Fibroblast of upper back skin (primary cell): ENCODE results near the gene GMDS.
A peak's percentile ranks its signal among the peaks of the same experiment; 100 is the strongest.

Source experiments
- DNase-seq: peaks from one replicate; pipeline ENCODE4 v3.0.0-alpha.2; 2013

GMDS gene

DNA sequence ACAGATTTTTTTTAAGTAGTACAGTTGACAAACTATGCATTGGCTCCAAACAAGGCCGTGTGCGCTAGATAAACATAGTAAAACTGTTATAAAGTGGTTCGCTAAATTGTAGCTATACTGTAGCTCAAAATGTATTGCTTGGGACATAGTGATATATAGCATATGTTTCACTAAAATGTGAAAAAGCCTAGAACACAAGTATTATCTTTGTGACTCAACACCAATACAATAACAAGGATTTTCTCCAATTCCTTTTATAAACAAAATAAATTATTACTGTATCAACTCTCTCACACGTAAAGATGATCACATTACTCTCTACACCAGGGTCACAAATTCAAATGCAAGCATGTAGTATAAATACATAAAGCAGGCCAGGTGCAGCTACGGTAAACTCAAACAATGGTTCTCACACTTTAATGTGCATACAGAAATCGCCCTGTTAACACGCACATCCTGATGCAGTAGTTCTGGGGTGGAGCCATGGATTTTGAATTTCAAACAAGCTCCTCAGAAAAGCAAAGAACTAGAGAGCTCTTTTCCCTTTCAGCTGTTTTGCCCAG is 214.6 kb downstream of the GMDS start:
- DNase-seq, result no peak

DNA sequence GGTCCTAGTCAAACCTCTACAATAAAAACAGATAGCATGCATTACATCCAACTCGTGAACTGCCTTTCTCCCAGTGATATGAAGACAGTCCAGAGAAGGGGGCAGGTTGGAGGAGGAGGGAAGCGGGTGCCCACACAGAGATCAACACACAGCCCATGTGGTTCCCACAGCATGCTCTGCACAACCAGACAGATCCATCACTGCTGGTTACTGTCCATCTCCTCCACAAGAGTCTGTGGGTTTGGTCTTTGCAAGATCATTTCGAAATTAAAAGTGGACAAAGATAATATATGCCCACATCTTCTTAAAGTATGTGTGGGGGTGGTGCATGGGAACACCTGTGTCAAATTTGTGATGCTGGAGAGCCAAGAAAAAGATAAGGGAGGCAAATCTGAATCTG is 215.5 kb downstream of the GMDS start:
- DNase-seq, result no peak

DNA sequence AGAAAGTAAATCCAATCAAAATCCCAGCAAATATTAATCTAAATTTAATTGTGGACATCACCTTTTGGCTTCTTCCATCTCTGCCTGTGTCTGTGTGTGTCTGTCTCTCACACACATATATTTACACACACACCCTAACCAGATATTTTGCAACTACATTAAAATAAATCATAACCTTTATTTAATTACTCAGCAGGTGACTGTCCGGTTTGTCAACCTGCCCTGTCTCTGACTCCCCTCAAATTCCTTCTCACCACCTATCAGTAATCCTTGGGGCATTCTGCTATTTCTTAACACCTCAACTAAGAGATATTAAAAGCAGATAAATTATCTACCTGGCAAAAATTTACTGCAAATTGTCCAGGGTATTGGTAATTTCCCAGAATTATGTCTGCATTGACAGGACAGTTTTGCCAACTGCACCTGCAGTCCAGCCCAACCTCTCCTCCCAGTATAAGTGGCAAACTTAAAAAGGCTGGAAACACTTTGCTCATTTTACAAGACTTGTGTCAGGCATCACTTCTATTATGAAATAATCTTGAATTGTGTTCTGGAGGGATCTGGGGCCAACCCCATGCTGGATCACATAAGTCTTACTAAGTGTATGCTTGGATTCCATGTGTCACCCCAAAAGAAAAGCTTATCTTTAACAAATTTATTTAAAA is 216.1 kb downstream of the GMDS start:
- no peak for DNase-seq

DNA sequence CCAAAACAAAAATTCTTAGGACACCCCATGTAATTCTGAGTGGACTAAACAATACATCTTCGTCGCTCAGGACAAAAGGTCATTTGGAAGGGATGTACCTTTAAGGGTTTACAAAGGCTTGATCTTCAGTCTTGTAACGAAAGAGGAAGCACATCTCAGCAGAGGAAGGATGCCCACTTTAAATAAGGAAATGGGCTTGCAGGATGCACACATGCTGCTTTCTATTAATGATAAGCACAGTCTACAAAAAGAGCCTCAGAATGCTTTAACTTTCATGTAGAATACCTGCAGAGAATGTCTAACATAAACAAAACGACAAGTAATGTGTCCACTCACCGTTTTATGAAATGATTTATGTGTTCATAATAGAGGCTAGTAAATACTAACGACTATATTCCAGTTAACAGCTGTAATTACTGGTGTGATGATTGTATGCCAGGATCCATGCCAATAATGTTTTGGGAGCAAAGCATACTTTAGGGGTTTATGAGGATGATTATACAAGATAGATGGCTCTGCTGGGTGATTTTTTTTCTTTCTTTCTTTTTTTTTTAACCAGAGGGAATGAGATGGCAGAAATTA is 216.9 kb downstream of the GMDS start:
- DNase-seq, result no peak

DNA sequence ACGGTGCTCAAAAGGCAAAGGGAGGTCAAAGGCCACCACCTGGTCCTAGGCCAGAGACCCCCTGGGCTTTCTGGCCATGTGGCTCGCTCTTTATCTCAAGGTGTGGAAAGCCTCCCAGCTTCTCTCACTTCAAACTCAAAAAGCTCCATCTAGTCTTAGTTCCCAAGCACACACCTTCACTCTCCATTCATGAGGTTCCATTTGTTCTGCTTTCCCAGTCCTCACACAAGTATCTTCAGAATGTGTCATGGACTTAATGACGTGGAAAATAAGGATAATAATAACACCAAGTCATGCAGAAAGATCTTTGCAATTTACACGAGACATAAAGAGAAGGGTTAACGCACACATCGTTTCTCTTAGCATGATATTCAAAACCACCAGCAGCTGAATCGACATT is 219.3 kb downstream of the GMDS start:
- DNase-seq, result no peak

DNA sequence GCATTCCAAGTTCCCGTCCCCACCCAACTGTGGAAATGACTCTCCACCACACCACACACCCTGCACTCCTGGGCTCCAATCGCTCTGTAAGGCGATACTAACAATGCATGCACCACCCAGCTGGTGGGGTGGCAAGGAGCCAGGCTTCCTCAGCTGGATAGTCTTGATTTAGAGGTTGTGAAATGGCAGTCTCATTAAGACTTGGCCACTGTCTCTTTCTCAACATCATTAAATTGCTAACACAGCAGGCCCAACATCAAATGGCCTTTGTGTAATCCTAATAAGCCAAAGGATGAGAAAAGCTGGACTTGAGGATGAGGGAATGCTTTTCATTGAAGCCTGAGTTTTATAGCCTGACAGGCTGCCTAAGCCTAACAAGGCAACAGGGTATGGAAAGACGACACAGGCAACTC is 223.7 kb downstream of the GMDS start:
- peak; percentile 71 for DNase-seq

DNA sequence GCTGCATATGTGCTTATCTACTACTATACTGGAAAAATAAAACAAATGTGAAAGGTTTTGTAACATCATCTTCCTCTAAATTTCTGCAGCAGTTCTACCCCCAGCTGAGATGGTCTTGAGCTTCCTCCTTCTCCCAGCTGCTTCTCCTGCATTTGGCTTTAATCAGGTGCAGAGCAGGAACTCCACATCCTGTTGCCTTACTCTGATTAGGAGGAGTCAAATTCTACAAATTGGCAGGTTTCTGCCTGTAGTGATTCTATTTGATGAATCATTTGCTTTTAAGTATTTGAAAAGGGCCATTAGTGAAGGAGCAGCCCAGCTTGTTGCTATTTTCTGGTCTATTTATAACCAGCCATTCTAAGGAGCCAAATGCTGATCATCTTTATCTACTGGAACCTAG is 224.5 kb downstream of the GMDS start:
- DNase-seq, result peak; percentile 87

DNA sequence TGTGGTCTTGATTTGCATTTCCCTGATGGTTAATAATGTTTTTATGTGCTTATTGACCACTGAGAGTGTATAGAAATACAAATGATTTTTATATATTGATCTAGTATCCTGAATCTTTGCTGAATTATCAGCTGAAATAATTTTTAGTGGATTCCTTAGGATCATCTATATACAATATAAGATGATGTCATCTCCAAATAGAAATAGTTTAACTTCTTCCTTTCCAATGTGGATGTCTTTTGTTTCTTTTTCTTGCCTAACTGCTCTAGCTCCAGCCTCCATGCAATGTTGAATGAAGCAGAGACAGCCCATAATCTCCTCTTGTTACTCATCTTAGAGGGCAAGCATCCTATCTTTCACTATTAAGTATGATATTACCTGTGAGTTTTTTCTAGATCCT is 226.4 kb downstream of the GMDS start:
- DNase-seq, result no peak

DNA sequence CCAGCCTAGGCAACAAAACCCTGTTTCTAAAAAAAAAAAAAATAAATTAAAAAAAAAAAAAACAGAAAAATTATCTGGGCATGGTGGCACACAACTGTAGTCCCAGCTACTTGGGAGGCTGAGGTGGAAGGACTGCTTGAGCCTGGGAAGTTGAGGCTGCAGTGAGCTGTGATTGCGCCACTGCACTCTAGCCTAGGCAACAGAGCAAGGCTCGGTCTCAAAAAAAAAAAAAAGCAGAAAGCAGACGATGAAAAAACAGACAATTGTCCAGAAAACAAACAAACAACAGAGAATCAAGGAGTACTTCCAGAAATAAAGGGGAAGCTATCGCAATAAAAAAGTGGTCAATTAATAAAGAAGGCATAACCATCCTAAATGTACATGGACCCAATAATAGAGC is 229.4 kb downstream of the GMDS start:
- no peak for DNase-seq

DNA sequence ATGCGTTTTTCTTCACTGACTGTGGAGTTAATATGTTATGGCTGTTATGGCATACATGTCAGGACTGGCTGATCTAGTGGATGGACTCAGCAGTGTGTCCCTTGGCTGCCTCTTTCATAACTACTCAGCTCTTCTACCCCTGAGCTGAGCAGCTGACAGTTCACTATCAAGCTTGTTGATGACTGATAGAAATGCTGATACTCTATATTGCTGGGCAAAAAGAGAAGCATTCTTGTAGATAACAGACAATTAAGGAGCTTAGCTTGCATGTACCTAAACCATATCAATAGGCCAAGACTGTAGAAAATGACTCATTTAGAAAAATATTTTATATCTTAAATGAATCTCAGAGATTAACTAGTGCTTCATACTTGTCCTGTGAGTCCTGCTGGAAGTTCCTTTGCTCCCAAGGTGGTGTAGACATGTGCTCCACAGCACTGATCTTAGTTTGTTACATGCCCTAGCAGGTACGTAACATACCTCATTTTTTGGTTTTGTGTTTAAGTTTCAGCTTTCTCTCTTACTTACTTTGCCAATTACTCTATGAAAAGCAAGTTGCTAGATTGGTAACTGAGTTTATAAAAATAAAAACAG is 236.9 kb downstream of the GMDS start:
- no peak for DNase-seq

DNA sequence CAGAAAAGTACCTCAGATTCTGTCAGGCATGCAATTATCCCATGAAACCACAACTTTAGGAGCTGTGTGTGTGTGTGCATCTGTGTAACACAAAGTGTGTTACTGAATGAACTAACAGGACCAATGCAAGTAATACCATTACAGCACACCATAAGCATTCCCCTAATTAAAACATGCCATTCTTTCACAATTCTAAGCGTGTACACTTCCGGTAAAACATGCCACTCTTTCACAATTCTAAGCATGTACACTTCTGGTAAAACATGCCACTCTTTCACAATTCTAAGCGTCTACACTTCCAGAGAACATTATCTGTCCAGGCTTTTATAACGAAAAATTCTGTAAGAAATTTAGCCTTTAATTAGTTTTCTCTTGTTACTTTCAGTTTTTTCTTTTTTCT is 238.2 kb downstream of the GMDS start:
- DNase-seq, result no peak

DNA sequence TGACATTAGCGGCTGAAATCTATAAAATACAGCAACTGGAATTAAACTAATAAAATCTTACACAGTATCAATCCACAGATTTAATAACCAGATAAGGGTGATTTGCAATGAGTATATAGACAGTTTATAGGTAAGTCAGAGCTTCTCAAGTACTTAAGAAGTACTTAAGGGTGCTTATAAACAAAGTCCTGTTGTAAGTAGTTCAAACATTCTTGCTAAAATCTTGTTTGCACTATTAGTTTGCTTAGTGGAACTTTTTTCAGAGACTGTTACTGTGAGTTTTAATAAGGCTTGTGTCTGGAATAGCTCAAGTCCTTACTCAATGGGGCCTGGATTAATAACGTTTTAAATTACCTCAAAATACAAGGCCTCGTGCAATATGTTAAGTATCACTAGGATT is 240.5 kb downstream of the GMDS start:
- DNase-seq, result no peak

DNA sequence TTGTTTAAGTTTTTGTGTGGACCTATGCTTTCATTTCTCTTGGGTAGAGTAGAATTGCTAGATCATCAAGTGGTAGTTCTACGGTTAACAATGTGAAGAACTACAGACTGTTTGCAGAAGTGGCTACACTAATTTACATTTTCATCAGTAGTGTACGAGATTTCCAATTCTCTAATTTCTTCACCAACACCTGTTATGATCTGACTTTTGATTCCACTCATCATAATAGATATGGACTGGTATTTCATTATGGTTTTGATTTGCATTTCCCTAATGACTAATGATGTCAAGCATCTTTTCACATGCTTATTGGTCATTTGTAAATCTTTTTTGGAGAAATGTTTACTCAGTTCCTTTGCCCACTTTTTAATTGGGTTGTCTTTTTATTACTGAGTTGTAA is 244.4 kb downstream of the GMDS start:
- no peak for DNase-seq

DNA sequence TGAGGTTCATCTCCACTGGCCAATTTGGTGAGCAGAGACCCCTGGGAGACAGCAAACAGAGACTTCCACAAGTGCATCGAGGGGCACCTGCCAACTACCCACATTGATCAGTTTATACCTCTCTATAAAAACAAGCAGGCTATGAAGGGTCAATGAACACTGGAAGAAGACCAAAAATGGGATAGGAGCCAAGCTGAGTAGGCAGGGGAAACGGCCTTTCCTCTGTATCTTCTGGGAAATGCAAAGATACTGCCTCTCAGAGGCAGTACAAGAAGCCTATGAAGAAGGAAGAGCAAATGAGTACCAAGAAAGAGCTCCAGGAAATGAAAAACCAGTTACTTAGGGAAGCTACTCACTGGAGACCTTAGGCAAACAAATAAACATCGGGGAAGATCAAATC is 247.7 kb downstream of the GMDS start:
- DNase-seq, result no peak

DNA sequence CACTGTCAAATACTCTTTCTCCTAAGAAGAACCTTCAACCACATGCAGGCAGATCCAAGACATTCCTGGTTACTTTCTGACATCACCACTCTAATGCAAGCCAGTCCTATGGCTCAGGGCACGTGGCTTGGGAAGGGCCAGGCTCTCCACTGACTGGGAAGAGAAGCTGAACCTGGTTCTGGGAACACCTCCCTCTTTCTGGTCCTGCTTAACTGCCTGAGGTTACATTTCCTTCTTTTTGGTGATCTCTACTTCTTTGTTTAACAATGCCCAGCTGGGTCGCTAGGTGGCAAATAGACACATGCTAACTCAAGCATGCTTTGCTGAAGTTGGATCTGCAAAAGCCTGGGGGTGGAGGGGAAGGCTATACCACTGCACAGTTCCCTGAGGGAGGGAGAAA is 249.8 kb downstream of the GMDS start:
- peak; percentile 57 for DNase-seq

DNA sequence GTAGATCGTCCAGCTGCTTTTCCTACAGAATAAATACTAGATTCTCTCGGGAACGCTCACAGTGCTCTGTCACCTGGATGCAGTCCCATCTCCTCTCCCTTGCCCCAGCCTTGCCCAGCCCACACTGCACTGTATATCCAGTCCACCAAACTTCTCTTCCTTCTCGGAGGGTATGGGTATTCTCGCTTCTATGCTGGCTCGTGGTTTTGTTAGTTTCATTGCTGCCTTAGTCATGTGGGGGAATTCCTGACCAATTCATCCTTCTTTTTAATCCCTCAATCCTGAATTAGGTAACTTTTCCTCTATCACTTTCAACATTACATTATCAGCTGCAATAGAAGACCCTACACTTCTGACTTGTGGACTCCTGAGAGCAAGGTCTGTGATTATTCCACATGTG is 252.4 kb downstream of the GMDS start:
- peak; percentile 69 for DNase-seq

DNA sequence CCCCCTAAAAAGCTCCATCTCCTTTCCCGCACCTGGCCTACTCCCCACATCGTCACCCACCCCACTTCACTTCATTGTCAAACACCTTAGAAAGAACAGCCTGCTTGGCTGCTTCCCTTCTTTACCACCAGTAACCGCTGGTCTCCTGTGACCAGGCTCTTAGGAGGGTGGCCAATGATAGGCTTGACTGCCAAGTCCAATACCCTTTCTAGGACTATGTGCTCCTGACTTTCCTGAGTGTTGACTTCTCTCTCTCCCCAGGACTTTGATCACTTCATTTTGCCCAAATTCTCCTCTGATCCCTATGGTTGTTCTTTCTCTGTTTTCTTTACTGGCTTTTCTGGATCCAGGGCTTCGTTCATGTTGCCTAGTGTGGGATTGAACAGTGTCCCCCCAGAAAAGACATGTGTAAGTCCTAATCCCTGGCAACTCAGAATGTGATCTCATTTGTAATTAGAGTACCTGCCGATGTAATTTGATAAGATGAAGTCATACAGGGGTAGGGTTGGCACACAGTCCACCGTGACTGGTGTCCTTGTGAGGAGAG is 254.0 kb downstream of the GMDS start:
- no peak for DNase-seq

DNA sequence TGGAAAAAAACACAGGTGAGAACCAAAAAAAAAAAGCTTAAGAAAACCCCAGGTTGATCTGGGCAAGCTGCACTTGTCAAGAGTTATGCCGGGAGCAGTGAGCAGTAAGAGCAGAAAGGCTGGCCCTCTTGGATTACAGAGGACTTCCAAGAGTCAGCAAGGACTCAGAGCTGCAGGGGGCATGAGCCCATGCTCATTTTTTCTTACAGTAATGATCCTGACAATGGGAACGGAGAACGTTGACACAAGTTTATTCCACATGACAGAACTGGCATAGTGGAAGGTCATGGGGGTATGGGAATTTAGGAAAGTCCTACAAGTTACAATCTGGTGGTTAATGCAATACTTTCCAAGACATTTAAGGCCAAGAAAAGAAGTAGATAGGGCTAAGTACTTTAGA is 256.6 kb downstream of the GMDS start:
- DNase-seq, result no peak

DNA sequence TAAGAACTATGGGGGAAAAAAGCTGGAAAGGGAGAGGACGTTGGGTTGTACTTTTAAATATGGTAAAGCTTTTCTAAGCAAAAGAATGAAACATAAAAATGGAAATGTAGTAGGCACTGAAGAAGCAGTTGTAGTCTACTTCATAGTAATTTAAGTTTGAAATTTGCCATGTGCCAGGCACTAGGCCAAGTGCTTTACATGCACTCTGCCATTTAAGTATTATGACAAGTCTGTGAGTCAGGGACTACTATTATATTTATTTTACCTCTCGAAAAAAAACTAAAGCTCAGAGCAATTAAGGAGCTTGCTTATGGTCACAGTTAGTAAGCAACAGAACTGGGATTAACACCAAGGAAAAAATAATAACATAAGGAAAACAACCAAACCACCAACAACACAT is 257.8 kb downstream of the GMDS start:
- peak; percentile 66 for DNase-seq

DNA sequence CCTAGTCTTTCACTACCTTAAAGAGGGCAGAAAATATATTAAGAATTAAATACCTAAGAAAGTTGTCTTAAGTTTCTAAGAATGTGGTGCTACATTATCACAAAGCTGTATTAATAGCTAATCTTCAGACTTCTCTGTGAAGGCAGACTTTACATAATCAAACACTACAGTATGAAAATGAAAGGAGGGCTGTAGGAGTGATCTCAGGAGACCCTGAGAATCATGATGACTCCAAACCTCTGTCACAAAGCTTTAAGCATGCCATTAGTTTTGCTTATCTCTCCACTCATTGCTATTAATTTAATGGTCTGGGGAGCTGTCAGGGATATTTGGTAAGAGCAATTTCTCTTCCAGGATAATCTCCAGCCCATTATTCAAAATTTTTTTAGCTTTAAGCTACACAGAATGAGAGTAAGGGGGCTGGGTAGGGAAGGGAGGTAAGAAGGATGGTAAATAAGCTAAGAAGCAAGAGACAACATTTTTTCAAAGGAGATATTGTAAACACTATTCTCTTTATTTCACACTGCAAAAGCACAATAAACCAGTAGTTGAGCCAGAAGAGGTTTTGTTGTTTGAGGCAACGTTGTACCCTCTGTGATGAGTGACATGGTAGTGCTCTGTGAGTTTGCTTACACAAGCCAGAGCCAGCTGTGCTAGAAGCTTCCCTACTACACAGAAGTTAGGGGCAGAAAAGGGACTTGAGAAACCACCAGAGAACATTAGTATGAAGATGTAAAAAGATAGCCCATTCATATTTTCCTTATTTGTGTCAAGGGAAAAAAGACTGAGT is 258.8 kb downstream of the GMDS start:
- peak; percentile 36 for DNase-seq

DNA sequence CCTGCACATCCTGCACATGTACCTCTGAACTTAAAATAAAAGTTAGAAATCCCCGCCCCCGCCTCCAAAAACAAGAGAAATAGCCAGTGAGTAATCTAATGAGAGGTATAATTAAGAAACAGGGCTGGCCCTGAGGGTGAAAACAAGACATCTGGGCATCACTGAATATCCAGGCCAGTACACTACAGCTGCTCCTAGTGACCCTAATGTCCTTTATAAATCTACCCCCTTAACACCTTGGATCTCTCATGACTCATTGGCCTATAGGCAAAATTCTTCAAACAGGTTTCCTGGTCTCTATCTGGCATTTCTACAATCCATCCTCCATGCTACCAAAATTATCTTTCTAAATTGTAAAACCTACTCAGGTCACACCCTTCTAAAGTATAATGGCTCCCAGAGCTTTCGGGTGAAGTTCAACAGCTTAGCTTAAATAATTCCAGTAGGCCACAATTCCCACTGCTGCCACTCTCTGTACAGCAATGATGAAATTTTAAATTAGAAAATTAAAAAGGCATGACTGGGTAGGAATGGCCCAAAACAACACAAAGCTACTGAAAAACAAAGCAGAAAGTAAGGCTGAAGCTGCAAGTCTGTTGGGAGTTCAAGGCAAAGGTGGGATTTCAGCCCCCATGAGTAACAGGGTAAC is 260.9 kb downstream of the GMDS start:
- no peak for DNase-seq

DNA sequence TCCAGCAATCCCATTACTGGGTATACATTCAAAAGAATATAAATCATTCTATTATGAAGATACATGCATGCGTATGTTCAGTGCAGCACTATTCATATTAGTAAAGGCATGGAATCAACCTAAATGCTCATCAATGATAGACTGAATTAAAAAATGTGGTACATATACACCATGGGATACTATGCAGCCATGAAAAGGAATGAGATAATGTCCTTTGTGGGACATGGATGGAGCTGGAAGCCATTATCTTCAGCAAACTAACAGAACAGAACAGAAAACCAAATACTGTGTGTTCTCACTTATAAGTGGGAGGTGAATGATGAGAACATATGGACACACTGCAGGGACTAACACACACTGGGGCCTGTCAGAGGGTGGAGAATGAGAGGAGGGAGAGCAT is 261.6 kb downstream of the GMDS start:
- DNase-seq, result no peak

DNA sequence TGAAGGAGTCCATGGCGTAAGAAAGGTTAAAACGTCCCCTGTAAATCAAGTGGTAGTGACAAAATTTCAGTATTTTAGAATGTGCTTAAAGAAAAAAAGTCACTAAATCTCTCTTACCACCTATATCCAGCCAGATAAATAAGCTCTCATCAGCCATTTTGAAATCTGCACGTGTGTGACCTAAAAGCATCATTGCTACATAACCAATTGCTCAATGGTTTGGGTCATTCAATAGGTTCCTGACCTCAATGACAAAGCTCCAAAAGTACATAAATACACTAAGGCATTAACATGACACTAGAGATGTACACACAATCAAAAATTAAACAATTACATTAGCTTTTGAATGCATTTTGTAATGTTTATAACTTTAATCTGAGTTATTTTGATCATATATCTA is 272.4 kb downstream of the GMDS start:
- no peak for DNase-seq
